HCT116 (cell line): ENCODE measurements around the gene ANXA5. TPM values are rescaled to one million over a fixed set of nuclear protein-coding genes. Genes with fewer than 3 reads are reported as not detected.

Experiments used
- ATAC-seq: fragments of 200-7000 bp; cut with Tn5 transposase; 2 replicates; pipeline ENCODE4 v1.9.1; 2020; ENCODE audit warnings: mild to moderate bottlenecking, moderate library complexity
- BruUV-seq: library from RNA; stranded (reverse); fragments of 400-500 nt; replicated peaks from 2 replicates; lab custom pipeline; 2021; lab: Mats Ljungman, UMichigan
- CTCF ChIA-PET: fragments of 300-600 bp; sonication (Branson Sonifier 250); formaldehyde crosslinking; loops from one replicate; lab custom pipeline; 2021; ENCODE audit warnings: antibody characterized with exemption; lab: Charles Lee
- POLR2A ChIA-PET: fragments of 300-600, 350-600 bp; sonication (Branson Sonifier 250); formaldehyde crosslinking; loops from one replicate; lab custom pipeline; 2021; ENCODE audit warnings: antibody characterized with exemption; lab: Charles Lee
- RAD21 ChIA-PET, 2 experiments: fragments of 300-600 bp; sonication (Branson Sonifier 250); formaldehyde crosslinking; loops; one replicate each; lab custom pipeline; 2023; ENCODE audit warnings: low total read pairs in 2 of 2; ENCODE audit not compliant: uncharacterized antibody in 2 of 2, unreplicated experiment in 2 of 2, low non-redundant PET in 1 of 2; lab: Charles Lee
- DNase-seq: peaks from one replicate; pipeline ENCODE4 v3.0.0-alpha.2; 2010; ENCODE audit warnings: low read depth, low spot score
- H2AFZ ChIP-seq: fragments of 200-600 bp; shearing (Covaris generic), sonication (generic); 2 replicates; pipeline ENCODE4 v1.6.1; 2017; ENCODE audit warnings: low read depth, mixed run types, mixed read lengths, antibody characterized with exemption, low read length; ENCODE audit not compliant: poor library complexity, severe bottlenecking
- H3K27ac ChIP-seq: 2 replicates; pipeline ENCODE4 v1.5.1; 2012; ENCODE audit warnings: low read depth, low read length
- H3K27me3 ChIP-seq: fragments of 200-600 bp; sonication (generic); 2 replicates; pipeline ENCODE4 v1.6.1; 2016; ENCODE audit warnings: mixed run types, low read length, mixed read lengths; ENCODE audit not compliant: insufficient read depth
- H3K36me3 ChIP-seq, 2 experiments: fragments of 200-500 bp in 1 of 2; fragments of 200-600 bp in 1 of 2; sonication (Bioruptor generic) in 1 of 2; sonication (generic) in 1 of 2; 2 replicates each; pipeline versions ENCODE4 v1.5.1 to v1.6.1; 2014 to 2016; ENCODE audit warnings: low read length in 2 of 2, inconsistent platforms in 1 of 2, mixed read lengths in 1 of 2, mixed run types in 1 of 2; ENCODE audit not compliant: insufficient read depth in 2 of 2, control insufficient read depth in 1 of 2
- H3K4me1 ChIP-seq, 2 experiments: fragments of 200-600 bp in 1 of 2; sonication (generic) in 1 of 2; 2 replicates each; pipeline versions ENCODE4 v1.5.1 to v1.6.1; 2012 to 2017; ENCODE audit warnings: low read length in 2 of 2, inconsistent platforms in 1 of 2, mild to moderate bottlenecking in 1 of 2, mixed read lengths in 1 of 2, mixed run types in 1 of 2, moderate library complexity in 1 of 2; ENCODE audit not compliant: insufficient read depth in 2 of 2, control insufficient read depth in 1 of 2
- H3K4me2 ChIP-seq: fragments of 200-600 bp; sonication (generic); 2 replicates; pipeline ENCODE4 v1.6.1; 2017; ENCODE audit warnings: mixed run types, low read length, mixed read lengths
- H3K4me3 ChIP-seq, 2 experiments: fragments of 200-600 bp in 1 of 2; sonication (generic) in 1 of 2; replicated peaks in 1 of 2; 2 replicates each; pipeline ENCODE4 v1.5.1; 2011 to 2016; ENCODE audit warnings: low read length in 2 of 2, control low read depth in 1 of 2, low read depth in 1 of 2, mild to moderate bottlenecking in 1 of 2, mixed read lengths in 1 of 2, mixed run types in 1 of 2
- H3K79me2 ChIP-seq: fragments of 200-600 bp; sonication (generic); 2 replicates; pipeline ENCODE4 v1.6.1; 2017; ENCODE audit warnings: mild to moderate bottlenecking, mixed run types, low read length, moderate library complexity, mixed read lengths; ENCODE audit not compliant: insufficient read depth
- H3K9ac ChIP-seq: fragments of 200-600 bp; sonication (generic); 2 replicates; pipeline ENCODE4 v1.6.1; 2016; ENCODE audit warnings: low read length, mixed read lengths
- H3K9me2 ChIP-seq: fragments of 200-600 bp; sonication (generic), shearing (Covaris generic); 2 replicates; pipeline ENCODE4 v1.6.1; 2017; ENCODE audit warnings: mixed run types, mild to moderate bottlenecking, moderate library complexity; ENCODE audit not compliant: insufficient read depth
- H3K9me3 ChIP-seq, 2 experiments: fragments of 200-500 bp in 1 of 2; fragments of 200-600 bp in 1 of 2; sonication (Bioruptor generic) in 1 of 2; sonication (generic) in 1 of 2; 2 replicates each; pipeline ENCODE4 v1.6.1; 2014 to 2017; ENCODE audit warnings: low read length in 2 of 2, mixed read lengths in 2 of 2, inconsistent platforms in 1 of 2, low read depth in 1 of 2, mild to moderate bottlenecking in 1 of 2, mixed run types in 1 of 2, moderate library complexity in 1 of 2; ENCODE audit not compliant: control insufficient read depth in 1 of 2, insufficient read depth in 1 of 2
- H4K20me1 ChIP-seq: fragments of 200-600 bp; sonication (generic), shearing (Covaris generic); 2 replicates; pipeline ENCODE4 v1.6.1; 2017; ENCODE audit warnings: mixed run types, mild to moderate bottlenecking, moderate library complexity; ENCODE audit not compliant: insufficient read depth
- EGR1 ChIP-seq: IDR thresholded peaks from 2 replicates; pipeline ENCODE4 v1.6.1; 2012; ENCODE audit warnings: low read depth
- ELF1 ChIP-seq: IDR thresholded peaks from 2 replicates; pipeline ENCODE4 v1.6.1; 2012; ENCODE audit warnings: low read depth, borderline replicate concordance
- EZH2 ChIP-seq: fragments of 200-600 bp; sonication (generic); IDR thresholded peaks from 2 replicates; pipeline ENCODE4 v1.6.1; 2017; ENCODE audit warnings: antibody characterized with exemption, mixed run types
- EZH2phosphoT487 ChIP-seq: fragments of 200-600 bp; IDR thresholded peaks from 2 replicates; pipeline ENCODE4 v1.6.1; 2018; ENCODE audit warnings: antibody characterized with exemption, borderline replicate concordance
- FOSL1 ChIP-seq: IDR thresholded peaks from 2 replicates; pipeline ENCODE4 v1.6.1; 2012; ENCODE audit warnings: low read depth
- JUND ChIP-seq: IDR thresholded peaks from 2 replicates; pipeline ENCODE4 v1.6.1; 2012
- MAX ChIP-seq: IDR thresholded peaks from 2 replicates; pipeline ENCODE4 v1.6.1; 2012
- POLR2AphosphoS5 ChIP-seq: IDR thresholded peaks from 2 replicates; pipeline ENCODE4 v1.6.1; 2011; ENCODE audit warnings: mild to moderate bottlenecking, low read depth, low read length, moderate library complexity
- RAD21 ChIP-seq: IDR thresholded peaks from 2 replicates; pipeline ENCODE4 v1.6.1; 2012; ENCODE audit warnings: low read depth, mild to moderate bottlenecking
- SIN3A ChIP-seq: IDR thresholded peaks from 2 replicates; pipeline ENCODE4 v1.6.1; 2012; ENCODE audit warnings: low read depth
- SRF ChIP-seq: IDR thresholded peaks from 2 replicates; pipeline ENCODE4 v1.6.1; 2012; ENCODE audit warnings: low read depth
- ZFX ChIP-seq: fragments of 450-650 bp; IDR thresholded peaks from 2 replicates; pipeline ENCODE4 v1.6.1; 2017
- intact Hi-C: fragments of 100-400 bp; cut with micrococcal nuclease; formaldehyde crosslinking; loops from 2 replicates; pipeline ENCODE4 v1.10.0; 2022
- total RNA-seq: library from RNA; stranded (reverse); gene quantifications from one replicate; pipeline ENCODE4 v1.2.1, GENCODE V29; 2021; ENCODE audit not compliant: unreplicated experiment
- TF ChIP-seq, protein P1 (sequence below), 3 experiments: fragments of 200-600 bp in 1 of 3; sonication (generic) in 1 of 3; IDR thresholded peaks in 2 of 3; conservative IDR thresholded peaks in 1 of 3; 2 replicates each; pipeline ENCODE4 v1.5.1; 2012 to 2017; ENCODE audit warnings: low read depth in 2 of 3, low read length in 2 of 3, antibody characterized with exemption in 1 of 3, borderline replicate concordance in 1 of 3, control low read depth in 1 of 3, mild to moderate bottlenecking in 1 of 3, mixed read lengths in 1 of 3, mixed run types in 1 of 3, moderate library complexity in 1 of 3; ENCODE audit not compliant: insufficient read depth in 1 of 3
- TF ChIP-seq, protein P2 (sequence below): IDR thresholded peaks from 2 replicates; pipeline ENCODE4 v1.6.1; 2012

The ANXA5 gene
- total RNA-seq, 1 experiment from 2014 or later, result 186 TPM

- H3K4me2 ChIP-seq, result peak overlapping the region; percentile 35
- no peaks in the 10 kb centered on the region for H3K9me3 ChIP-seq
- DNase-seq, result no peak
- H3K27me3 ChIP-seq, result no peaks in the 10 kb centered on the region
- H3K9me2 ChIP-seq, result no peaks in the 10 kb centered on the region
- H3K79me2 ChIP-seq, result no peaks in the 10 kb centered on the region
- no peaks in the 10 kb centered on the region for H4K20me1 ChIP-seq
- CTCF ChIA-PET, result no interaction called here
- no peak overlapping the region for H3K9ac ChIP-seq
- no peak overlapping the region for H3K4me3 ChIP-seq
- no peak overlapping the region for H3K27ac ChIP-seq
- TF ChIP-seq EZH2phosphoT487 (no peak), POLR2AphosphoS5 (no peak), RAD21 (no peak), EGR1 (no peak), ZFX (no peak), FOSL1 (0 out of 2 replicates have a peak, but pooled peaks have one; percentile 30), SIN3A (no peak), MAX (peak; percentile 21; the same call in 1 of the 2 replicates), ELF1 (no peak), EZH2 (no peak), SRF (no peak), JUND (no peak)
- TF ChIP-seq, protein P1, sequence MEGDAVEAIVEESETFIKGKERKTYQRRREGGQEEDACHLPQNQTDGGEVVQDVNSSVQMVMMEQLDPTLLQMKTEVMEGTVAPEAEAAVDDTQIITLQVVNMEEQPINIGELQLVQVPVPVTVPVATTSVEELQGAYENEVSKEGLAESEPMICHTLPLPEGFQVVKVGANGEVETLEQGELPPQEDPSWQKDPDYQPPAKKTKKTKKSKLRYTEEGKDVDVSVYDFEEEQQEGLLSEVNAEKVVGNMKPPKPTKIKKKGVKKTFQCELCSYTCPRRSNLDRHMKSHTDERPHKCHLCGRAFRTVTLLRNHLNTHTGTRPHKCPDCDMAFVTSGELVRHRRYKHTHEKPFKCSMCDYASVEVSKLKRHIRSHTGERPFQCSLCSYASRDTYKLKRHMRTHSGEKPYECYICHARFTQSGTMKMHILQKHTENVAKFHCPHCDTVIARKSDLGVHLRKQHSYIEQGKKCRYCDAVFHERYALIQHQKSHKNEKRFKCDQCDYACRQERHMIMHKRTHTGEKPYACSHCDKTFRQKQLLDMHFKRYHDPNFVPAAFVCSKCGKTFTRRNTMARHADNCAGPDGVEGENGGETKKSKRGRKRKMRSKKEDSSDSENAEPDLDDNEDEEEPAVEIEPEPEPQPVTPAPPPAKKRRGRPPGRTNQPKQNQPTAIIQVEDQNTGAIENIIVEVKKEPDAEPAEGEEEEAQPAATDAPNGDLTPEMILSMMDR (IDR thresholded peaks at IDR 0.05 in 2 of 3, conservative IDR thresholded peaks at IDR 0.05 in 1 of 3; ENCODE audit: borderline replicate concordance in 1 of 3, insufficient read depth in 1 of 3, low read depth in 2 of 3, low read length in 2 of 3), result no peak
- TF ChIP-seq, protein P2, sequence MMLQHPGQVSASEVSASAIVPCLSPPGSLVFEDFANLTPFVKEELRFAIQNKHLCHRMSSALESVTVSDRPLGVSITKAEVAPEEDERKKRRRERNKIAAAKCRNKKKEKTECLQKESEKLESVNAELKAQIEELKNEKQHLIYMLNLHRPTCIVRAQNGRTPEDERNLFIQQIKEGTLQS, result no peak
- TF ChIP-seq, all 23 proteins: peak for 2
- intact Hi-C loops, result no loop called here
- H3K4me1 ChIP-seq, result peaks cover 15 to 34% of the 10 kb centered on the region in 2 experiments
- POLR2A ChIA-PET, result interaction anchor here (3.2 kb wide), 1 partner anchor 10 kb away, joined by 14 read pairs; the partner anchor contains the start of gene ANXA5
- RAD21 ChIA-PET, result no interaction called here
- peak overlapping the region; percentile 36 for H2AFZ ChIP-seq
- H3K36me3 ChIP-seq, result no peaks in the 10 kb centered on the region
- peak; percentile 55; the same call in 1 of the 2 replicates for ATAC-seq
- BruUV-seq, result no TSS peak
These were observed 9.8 kb upstream of the ANXA5 start for GRCh38 chr4:121706595-121707021.
